Spinal cord (tissue), 10 donors: ENCODE data around the gene TPPP. TPM values are rescaled to one million over a fixed set of nuclear protein-coding genes. Genes with fewer than 3 reads are reported as not detected.

ENCODE experiments used
- DNase-seq, 6 donors: peaks; one replicate each; pipeline versions ENCODE4 v3.0.0 to v3.0.0-alpha.2; 2013 to 2015; ENCODE audit warnings: low spot score in 6 of 6, low read depth in 4 of 6
- H3K27ac ChIP-seq: one replicate; pipeline ENCODE4 v1.5.1; 2013; ENCODE audit warnings: low read depth, low read length, control low read depth
- H3K27me3 ChIP-seq: one replicate; pipeline ENCODE4 v1.6.1; 2013; ENCODE audit warnings: low read length; ENCODE audit not compliant: control insufficient read depth, insufficient read depth
- H3K36me3 ChIP-seq: one replicate; pipeline ENCODE4 v1.6.1; 2013; ENCODE audit warnings: low read length; ENCODE audit not compliant: control insufficient read depth, insufficient read depth
- H3K4me1 ChIP-seq: one replicate; pipeline ENCODE4 v1.6.1; 2013; ENCODE audit warnings: low read length; ENCODE audit not compliant: control insufficient read depth, insufficient read depth
- H3K4me3 ChIP-seq: one replicate; pipeline ENCODE4 v1.5.1; 2013; ENCODE audit warnings: low read depth, low read length, control low read depth
- H3K9me3 ChIP-seq: one replicate; pipeline ENCODE4 v1.6.1; 2013; ENCODE audit warnings: low read length; ENCODE audit not compliant: control insufficient read depth, insufficient read depth
- WGBS: methylation state at CpG from one replicate; pipeline ENCODE4 v1.1.5; 2013; ENCODE audit warnings: missing lambda C conversion rate; ENCODE audit not compliant: insufficient coverage; 5-methylcytosine and 5-hydroxymethylcytosine counted together
- polyA plus RNA-seq, 2 donors: library from polyadenylated mRNA; unstranded; fragments of 120-200 nt; gene quantifications; one replicate each; pipeline ENCODE4 v1.2.1, GENCODE V29; 2013; ENCODE audit not compliant: insufficient read length in 2 of 2
- total RNA-seq, 2 donors: library from RNA; depleted of rRNA in 1 of 2; stranded (reverse); fragments of 120-200 nt in 1 of 2; fragments of >200 nt in 1 of 2; gene quantifications; one replicate each; pipeline versions ENCODE4 v1.2.3 to v1.2.4, GENCODE V29; 2013 to 2014
- donor health status: healthy.

The TPPP gene
- total and polyA plus RNA-seq, 4 donors: 17.4 to 64.0 (median 42.8) TPM

DNA sequence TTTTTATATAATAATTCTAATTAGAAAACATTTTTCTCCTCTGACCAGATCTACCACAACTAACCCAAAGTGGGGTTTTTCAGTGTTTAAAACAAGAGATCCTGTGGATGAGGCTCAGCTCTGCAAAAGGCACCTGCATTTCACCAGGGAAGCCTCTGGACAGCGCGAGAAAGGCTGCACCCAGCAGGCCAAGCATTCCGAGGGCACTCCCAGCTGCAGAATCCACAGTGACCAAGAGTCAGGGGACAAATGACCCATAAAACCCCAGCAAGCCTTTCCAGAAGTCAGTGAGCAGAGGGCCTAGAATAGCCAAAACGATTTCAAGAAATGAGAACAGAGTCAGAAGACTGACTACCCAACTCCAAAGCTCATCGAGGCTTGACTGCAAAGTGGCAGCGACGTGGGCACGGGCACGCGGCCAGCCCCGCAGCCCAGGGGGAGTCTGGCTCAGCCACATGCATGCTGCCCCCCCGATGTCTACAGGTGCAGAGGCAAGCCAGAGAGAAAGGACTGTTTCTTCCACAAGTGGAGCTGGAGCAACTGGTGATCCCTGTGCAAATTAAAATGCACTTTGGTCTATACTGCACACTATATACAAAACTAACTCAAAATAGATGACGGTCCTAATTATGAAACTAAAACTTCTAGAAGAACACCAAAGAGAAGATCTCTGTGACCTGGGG, 26.2 kb downstream of the TPPP start:
- Histone ChIP-seq H3K4me3 (no peak overlapping the region), H3K27ac (no peak overlapping the region)

DNA sequence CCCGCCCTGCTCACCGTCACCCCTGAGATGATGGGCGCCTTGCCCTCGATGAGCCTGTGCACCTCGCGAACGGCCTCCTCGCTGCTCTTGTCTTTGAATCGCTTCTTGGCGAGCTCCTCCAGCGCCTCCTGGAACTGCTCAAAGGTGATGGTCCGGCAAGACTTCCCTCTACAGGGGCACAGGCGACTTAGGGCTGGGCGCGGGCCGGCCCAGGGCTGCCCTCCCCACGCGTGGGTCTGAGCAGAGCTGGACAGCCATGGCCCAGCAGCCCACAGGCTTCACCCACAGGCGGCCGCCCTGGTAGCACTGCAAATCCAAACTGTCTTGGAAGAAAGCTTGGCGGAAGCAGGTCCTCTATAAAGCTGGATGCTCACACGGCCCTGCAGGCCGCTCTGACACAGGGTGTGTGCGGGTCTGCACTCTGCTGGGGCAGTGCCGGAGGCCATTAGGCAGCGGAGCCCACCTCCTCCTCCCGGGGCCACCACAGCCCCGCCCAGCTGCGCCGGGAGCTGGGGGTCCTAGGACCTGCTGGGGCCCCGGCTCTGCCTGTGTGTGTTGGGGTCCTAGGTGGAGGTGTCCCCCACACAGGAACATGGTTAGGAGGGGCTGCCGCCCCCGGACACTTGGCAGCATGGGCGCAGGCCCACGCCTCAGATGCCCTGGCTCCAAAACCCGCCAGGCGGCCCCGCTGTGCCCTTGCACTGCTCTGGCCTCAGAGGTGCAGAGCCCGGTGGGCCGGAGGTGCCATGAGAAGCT, 27.0 kb downstream of the TPPP start:
- Histone ChIP-seq H3K27me3 (no peaks in the 10 kb centered on the region), H3K9me3 (no peaks in the 10 kb centered on the region), H3K36me3 (peaks cover 92% of the 10 kb centered on the region), H3K27ac (no peak overlapping the region), H3K4me1 (peaks cover 27% of the 10 kb centered on the region), H3K4me3 (no peak overlapping the region)
- no peak for DNase-seq
- WGBS: 93% methylated on average over 37 of the region's 40 CpGs

More for the DNA sequence above, 26.2 kb downstream of the TPPP start:
- no peaks in the 10 kb centered on the region for H3K9me3 ChIP-seq
- 78% methylated on average over 12 of the region's 13 CpGs for WGBS
- no peaks in the 10 kb centered on the region for H3K27me3 ChIP-seq
- peaks cover 35% of the 10 kb centered on the region for H3K4me1 ChIP-seq
- H3K36me3 ChIP-seq: peaks cover 87% of the 10 kb centered on the region
- DNase-seq: no peak

DNA sequence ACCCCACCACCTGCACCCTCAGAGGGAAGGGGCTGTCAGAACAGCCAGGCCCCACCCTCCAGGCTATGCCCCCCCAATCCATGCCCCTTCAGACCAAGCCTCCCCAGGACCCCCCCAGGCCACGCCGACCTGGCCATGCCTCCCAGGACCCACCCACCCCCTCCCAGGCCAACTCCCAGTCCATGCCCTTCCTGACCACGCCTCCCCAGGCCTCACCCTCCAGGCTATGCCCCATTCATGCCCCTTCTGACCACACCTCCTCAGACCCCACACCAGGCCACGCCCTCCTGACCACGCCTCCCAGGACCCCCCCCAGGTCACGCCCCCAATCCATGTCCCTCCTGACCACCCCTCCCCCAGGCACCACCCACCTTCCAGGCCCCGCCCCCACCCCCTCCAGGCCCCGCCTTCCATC, 27.6 kb downstream of the TPPP start:
- H3K27ac ChIP-seq: no peak overlapping the region
- H3K4me3 ChIP-seq: no peak overlapping the region
- WGBS: 93% methylated on average over 3 of the region's 8 CpGs
- DNase-seq: no peak
- no peaks in the 10 kb centered on the region for H3K27me3 ChIP-seq
- no peaks in the 10 kb centered on the region for H3K9me3 ChIP-seq
- H3K36me3 ChIP-seq: peaks cover 93% of the 10 kb centered on the region
- H3K4me1 ChIP-seq: peaks cover 21% of the 10 kb centered on the region

DNA sequence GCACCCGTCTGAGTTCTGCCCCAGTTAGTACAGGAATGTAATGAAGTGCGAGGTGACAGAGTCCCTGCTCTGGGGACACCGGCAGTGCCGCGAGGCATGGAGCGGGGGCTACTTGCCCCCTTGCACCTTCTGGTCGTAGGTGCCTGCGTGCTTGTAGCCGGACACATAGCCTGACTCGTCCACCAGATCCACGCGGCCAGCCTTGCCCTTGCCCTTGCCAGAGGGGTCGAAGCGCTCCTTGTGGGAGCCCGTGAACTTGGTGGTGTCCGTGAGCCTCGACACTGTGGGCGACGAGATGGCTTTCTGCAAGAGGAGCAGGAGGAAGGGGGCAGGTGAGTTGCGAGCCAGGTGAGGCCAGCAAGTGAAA, 28.2 kb downstream of the TPPP start:
- no peaks in the 10 kb centered on the region for H3K9me3 ChIP-seq
- H3K4me3 ChIP-seq: no peak overlapping the region
- peaks cover 91% of the 10 kb centered on the region for H3K36me3 ChIP-seq
- H3K27me3 ChIP-seq: no peaks in the 10 kb centered on the region
- no peak overlapping the region for H3K27ac ChIP-seq
- no peak for DNase-seq
- WGBS: 97% methylated on average over 20 of the region's 20 CpGs
- H3K4me1 ChIP-seq: peaks cover 15% of the 10 kb centered on the region

DNA sequence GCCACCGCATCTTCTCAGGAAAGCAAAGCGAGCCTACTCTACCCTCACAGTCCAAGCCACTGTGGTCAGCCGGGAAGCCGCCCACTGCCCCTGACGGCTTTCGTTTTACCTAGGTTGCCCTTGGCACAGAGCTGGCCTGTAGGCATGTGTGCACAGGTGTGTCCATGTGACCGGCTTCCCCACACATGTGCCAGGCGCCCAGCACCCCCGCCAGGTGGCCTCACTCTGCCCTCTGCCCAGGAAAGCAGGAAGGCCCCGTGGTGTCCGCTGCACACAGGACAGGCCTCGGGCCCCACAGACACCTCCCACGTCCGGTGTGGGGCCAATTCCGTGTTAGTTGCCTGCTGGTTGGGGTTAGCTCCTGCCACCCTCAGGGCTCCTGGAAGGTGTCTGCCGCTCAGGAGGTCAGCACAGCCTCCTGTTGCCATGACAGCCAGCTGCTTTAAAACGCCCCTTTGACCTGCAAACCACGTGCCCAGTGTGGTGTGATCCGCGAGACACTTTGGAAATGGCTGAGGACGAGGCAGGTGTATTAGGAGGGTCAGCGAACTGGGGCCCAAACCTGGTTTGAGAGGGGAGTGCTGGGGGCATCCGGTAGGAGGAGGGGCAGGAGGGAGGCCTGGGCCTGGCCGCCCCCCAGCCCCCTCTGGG, 28.7 kb downstream of the TPPP start:
- no peaks in the 10 kb centered on the region for H3K27me3 ChIP-seq
- H3K4me3 ChIP-seq: no peak overlapping the region
- 87% methylated on average over 24 of the region's 24 CpGs for WGBS
- H3K9me3 ChIP-seq: no peaks in the 10 kb centered on the region
- peaks cover 12% of the 10 kb centered on the region for H3K4me1 ChIP-seq
- no peak overlapping the region for H3K27ac ChIP-seq
- peaks cover 91% of the 10 kb centered on the region for H3K36me3 ChIP-seq
- no peak for DNase-seq

DNA sequence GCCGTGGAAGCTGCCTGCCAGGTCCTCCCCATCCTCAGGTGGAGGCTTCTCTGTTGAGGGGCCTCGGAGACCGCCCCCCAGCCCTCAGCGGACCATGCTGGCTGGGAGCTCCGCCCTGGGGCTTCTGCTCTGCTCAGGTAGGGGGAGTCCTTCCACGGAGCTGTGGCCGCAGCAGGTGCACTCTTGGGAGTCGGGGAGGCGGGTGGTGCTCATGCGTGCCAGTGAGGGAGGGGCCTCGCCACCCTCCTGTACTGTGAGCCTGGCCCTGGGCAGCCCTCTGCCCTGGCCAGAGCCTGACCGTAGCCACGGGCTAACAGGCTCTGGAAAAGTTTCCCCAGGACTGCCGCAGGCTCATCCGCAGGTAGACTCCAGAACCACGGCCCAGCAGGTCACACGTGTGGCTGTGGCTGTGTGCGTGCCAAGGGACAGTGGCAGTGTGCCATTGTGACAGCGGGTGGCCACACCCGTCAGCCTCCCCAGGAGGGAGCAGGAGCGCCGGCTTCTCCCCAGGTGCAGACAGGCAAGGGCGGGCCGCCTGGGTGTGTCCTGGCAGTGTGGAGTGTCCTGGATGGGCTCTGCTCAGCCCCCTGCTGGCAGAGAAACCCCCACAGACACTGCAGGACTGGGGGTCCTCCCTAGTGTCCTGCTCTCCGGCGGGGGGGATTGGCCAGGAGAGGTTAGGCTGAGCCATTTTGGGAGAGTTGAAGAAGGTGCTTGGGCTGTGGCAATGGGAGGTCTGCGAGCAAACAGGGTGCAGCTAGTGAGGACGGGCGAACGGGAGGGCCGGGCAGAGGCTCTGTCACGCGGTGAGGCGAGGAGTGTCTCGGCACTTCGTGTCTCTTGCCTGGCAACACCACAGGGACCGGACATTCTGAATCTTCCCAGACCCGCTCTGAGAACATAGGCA, 29.5 kb downstream of the TPPP start:
- H3K27ac ChIP-seq: no peak overlapping the region
- no peak overlapping the region for H3K4me3 ChIP-seq
- peaks cover 85% of the 10 kb centered on the region for H3K36me3 ChIP-seq
- no peak for DNase-seq
- WGBS: 98% methylated on average over 27 of the region's 38 CpGs
- H3K27me3 ChIP-seq: no peaks in the 10 kb centered on the region
- no peaks in the 10 kb centered on the region for H3K9me3 ChIP-seq
- peaks cover 5% of the 10 kb centered on the region for H3K4me1 ChIP-seq

DNA sequence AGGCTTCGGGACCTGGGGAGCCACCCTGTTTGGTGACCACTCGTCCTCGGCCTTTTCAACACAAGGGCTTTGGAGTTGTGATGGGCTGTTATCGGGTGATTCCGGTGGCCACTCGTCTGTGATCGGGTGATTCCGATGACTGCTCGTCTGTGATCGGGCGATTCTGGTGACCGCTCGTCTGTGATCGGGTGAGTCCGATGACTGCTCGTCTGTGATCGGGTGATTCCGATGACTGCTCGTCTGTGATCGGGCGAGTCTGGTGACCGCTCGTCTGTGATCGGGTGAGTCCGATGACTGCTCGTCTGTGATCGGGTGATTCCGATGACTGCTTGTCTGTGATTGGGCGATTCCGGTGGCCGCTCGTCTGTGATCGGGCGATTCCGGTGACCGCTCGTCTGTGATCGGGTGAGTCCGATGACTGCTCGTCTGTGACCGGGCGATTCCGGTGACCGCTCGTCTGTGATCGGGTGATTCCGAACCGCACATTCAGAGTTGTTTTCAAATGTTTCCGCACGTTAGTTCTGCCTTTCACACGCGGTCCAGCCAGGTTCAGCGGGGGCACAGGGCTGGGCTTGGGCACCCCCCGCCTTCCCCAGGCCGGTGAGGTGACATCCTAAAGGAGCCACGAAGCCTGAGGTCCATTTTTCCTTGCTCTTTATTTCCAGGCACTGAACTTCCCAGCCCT, 30.3 kb downstream of the TPPP start:
- Histone ChIP-seq H3K27me3 (no peaks in the 10 kb centered on the region), H3K4me1 (peaks cover 3% of the 10 kb centered on the region)
- WGBS: 97% methylated on average over 56 of the region's 56 CpGs

DNA sequence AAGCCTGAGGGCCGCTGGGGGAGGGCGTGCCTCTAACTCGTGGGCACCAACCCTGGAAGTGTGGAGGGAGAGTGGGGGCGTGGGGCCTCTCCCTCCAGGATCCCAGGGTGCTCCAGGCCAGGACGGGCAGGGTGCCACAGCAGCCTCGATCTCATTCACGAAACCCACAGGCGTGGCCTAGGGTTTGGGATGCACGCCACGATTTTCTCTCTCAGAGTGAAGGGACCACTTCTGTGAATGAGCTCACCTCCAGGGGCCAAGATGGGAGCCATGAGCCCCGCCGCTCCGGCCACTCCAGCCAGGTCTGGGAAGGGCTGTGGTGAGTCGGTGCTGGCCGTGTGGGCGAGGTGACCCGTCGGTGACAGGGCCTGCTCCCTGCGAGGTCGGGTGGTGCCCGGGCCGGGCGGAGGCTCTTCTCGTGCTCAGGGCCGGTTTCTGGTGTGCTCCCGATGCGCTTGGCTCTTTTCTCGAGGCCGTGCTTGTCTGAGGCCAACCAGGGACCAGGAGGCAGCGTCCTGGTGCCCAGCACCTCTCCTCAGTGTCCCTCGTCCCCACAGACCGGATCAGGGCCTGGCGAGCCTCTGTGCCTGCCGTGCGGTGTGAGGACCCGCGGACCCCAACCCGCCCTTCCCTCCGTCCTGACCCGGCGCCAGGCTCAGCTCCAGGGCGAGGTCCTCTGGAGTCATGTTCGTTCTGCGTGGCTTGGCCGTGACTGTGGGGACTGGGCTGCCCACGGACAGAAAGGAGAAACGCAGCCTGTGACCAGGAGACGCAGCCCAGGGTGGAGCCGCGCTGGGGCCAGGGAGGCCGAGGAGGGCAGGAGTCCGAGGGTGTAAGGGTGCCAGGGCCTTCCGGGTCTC, 31.0 kb downstream of the TPPP start:
- no peak for DNase-seq
- 98% methylated on average over 53 of the region's 53 CpGs for WGBS
- no peaks in the 10 kb centered on the region for H3K9me3 ChIP-seq
- H3K4me1 ChIP-seq: peaks cover 3% of the 10 kb centered on the region
- peaks cover 79% of the 10 kb centered on the region for H3K36me3 ChIP-seq
- no peaks in the 10 kb centered on the region for H3K27me3 ChIP-seq
- no peak overlapping the region for H3K27ac ChIP-seq
- H3K4me3 ChIP-seq: no peak overlapping the region

More for the DNA sequence above, 30.3 kb downstream of the TPPP start:
- no peak overlapping the region for H3K27ac ChIP-seq
- no peaks in the 10 kb centered on the region for H3K9me3 ChIP-seq
- H3K4me3 ChIP-seq: no peak overlapping the region
- no peak for DNase-seq
- peaks cover 82% of the 10 kb centered on the region for H3K36me3 ChIP-seq
